ENCODE measurements around the gene PLEKHA3.

Gene PLEKHA3

DNA sequence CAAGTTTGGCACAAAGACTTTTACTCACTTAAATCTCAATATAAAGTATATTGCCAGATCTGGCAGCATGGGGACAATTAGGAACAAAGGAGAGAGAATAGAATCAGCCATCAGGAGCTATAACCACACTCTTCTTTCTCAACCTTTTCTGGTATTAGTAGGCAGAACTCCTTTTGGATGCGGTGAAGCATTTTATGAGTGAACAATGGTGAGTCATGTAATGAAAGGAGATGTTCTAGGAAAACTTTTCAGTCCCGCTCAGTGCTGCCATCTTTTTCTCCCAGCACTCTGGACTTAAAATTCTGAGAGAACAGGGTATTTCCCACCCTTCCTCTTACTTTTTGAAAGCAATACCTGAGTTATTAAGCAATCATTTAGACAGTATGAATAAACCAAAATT, 32.2 kb downstream of the PLEKHA3 start:
- no peaks in the 10 kb centered on the region for H3K27me3 ChIP-seq (ENCODE audit: insufficient read depth, low read length, poor library complexity, severe bottlenecking)
- H3K4me1 ChIP-seq (ENCODE audit: insufficient read depth, low read length, poor library complexity, severe bottlenecking), result peaks cover 6% of the 10 kb centered on the region
- H3K9ac ChIP-seq (ENCODE audit: low read depth, low read length, poor library complexity, severe bottlenecking), result no peak overlapping the region
- H4K20me1 ChIP-seq (ENCODE audit: insufficient read depth, low read length, poor library complexity, severe bottlenecking), result no peaks in the 10 kb centered on the region
- TF ChIP-seq CTCF (conservative IDR thresholded peaks at IDR 0.05; ENCODE audit: low read length), result no peak
- no peak for TF ChIP-seq EZH2phosphoT487 (IDR thresholded peaks at IDR 0.05; ENCODE audit: borderline replicate concordance)
- H3K79me2 ChIP-seq (ENCODE audit: insufficient read depth, low read length), result no peaks in the 10 kb centered on the region
- peaks cover 4% of the 10 kb centered on the region; the same call in 1 of the 2 replicates for H3K36me3 ChIP-seq (ENCODE audit: insufficient read depth, low read length)
- H3K4me3 ChIP-seq (ENCODE audit: low read length, poor library complexity, severe bottlenecking), result no peak overlapping the region
- no peaks in the 10 kb centered on the region for H3F3A ChIP-seq (ENCODE audit: low read depth)
- no peaks in the 10 kb centered on the region for H3K9me3 ChIP-seq (ENCODE audit: insufficient read depth, low read depth, low read length)
- H2AFZ ChIP-seq (ENCODE audit: low read length), result no peak overlapping the region
- no peaks in the 10 kb centered on the region for H3K9me2 ChIP-seq (replicated peaks; ENCODE audit: low read depth, low read length)
- no peak overlapping the region for H3K4me2 ChIP-seq (ENCODE audit: low read depth, low read length, poor library complexity, severe bottlenecking)

DNA sequence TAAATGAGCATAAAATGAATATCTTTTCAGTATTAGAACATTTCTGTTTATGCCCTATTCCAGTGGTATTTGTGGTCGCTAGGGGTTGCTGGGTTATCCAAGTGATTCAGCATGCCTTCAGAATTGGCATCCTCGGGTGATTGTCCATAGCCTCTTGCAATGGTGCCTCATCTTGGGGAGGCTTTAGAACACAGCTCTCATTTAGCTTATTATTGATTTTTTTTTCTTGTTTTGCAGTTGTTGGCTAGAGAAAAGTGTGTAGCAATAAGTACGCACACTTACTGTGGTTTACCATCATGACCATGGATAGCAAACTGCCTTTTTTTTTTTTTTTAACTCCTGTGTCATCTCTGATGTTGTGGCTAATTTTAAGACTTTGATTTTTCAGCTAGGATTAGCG, 33.6 kb downstream of the PLEKHA3 start:
- Histone ChIP-seq H4K20me1 (ENCODE audit: insufficient read depth, low read length, poor library complexity, severe bottlenecking) (no peaks in the 10 kb centered on the region), H3K9me2 (replicated peaks; ENCODE audit: low read depth, low read length) (no peaks in the 10 kb centered on the region), H3K27me3 (ENCODE audit: insufficient read depth, low read length, poor library complexity, severe bottlenecking) (no peaks in the 10 kb centered on the region), H3K79me2 (ENCODE audit: insufficient read depth, low read length) (no peaks in the 10 kb centered on the region), H3K4me1 (ENCODE audit: insufficient read depth, low read length, poor library complexity, severe bottlenecking) (peaks cover 6% of the 10 kb centered on the region), H3K9me3 (ENCODE audit: insufficient read depth, low read depth, low read length) (no peaks in the 10 kb centered on the region), H3K9ac (ENCODE audit: low read depth, low read length, poor library complexity, severe bottlenecking) (no peak overlapping the region), H2AFZ (ENCODE audit: low read length) (no peak overlapping the region), H3K36me3 (ENCODE audit: insufficient read depth, low read length) (peaks cover 12% of the 10 kb centered on the region; the same call in 1 of the 2 replicates), H3K4me2 (ENCODE audit: low read depth, low read length, poor library complexity, severe bottlenecking) (no peak overlapping the region), H3K4me3 (ENCODE audit: low read length, poor library complexity, severe bottlenecking) (no peak overlapping the region), H3F3A (ENCODE audit: low read depth) (no peaks in the 10 kb centered on the region)
- TF ChIP-seq CTCF (conservative IDR thresholded peaks at IDR 0.05; ENCODE audit: low read length) (no peak), EZH2phosphoT487 (IDR thresholded peaks at IDR 0.05; ENCODE audit: borderline replicate concordance) (no peak)

GRCh38 chr2:178514664-178515063, 34.4 kb downstream of the PLEKHA3 start:
- H3K9ac ChIP-seq (ENCODE audit: low read depth, low read length, poor library complexity, severe bottlenecking), result no peak overlapping the region
- H3K4me1 ChIP-seq (ENCODE audit: insufficient read depth, low read length, poor library complexity, severe bottlenecking), result peaks cover 6% of the 10 kb centered on the region
- no peaks in the 10 kb centered on the region for H3K9me2 ChIP-seq (replicated peaks; ENCODE audit: low read depth, low read length)
- H3K27me3 ChIP-seq (ENCODE audit: insufficient read depth, low read length, poor library complexity, severe bottlenecking), result no peaks in the 10 kb centered on the region
- H3K4me2 ChIP-seq (ENCODE audit: low read depth, low read length, poor library complexity, severe bottlenecking), result no peak overlapping the region
- H3K36me3 ChIP-seq (ENCODE audit: insufficient read depth, low read length), result peaks cover 10% of the 10 kb centered on the region; the same call in 1 of the 2 replicates
- TF ChIP-seq CTCF (conservative IDR thresholded peaks at IDR 0.05; ENCODE audit: low read length), result no peak
- no peaks in the 10 kb centered on the region for H3K79me2 ChIP-seq (ENCODE audit: insufficient read depth, low read length)
- no peak overlapping the region for H2AFZ ChIP-seq (ENCODE audit: low read length)
- H4K20me1 ChIP-seq (ENCODE audit: insufficient read depth, low read length, poor library complexity, severe bottlenecking), result no peaks in the 10 kb centered on the region
- no peak overlapping the region for H3K4me3 ChIP-seq (ENCODE audit: low read length, poor library complexity, severe bottlenecking)
- no peaks in the 10 kb centered on the region for H3K9me3 ChIP-seq (ENCODE audit: insufficient read depth, low read depth, low read length)
- H3F3A ChIP-seq (ENCODE audit: low read depth), result no peaks in the 10 kb centered on the region
